ENCODE measurements around the gene MAVS. TPM values are rescaled to one million over a fixed set of nuclear protein-coding genes. Genes with fewer than 3 reads are reported as not detected.
A peak's percentile ranks its signal among the peaks of the same experiment; 100 is the strongest.

MAVS gene
- total and polyA plus RNA-seq, 4 experiments from 2014 or later = 1.2 to 49.3 (median 26.8) TPM

DNA sequence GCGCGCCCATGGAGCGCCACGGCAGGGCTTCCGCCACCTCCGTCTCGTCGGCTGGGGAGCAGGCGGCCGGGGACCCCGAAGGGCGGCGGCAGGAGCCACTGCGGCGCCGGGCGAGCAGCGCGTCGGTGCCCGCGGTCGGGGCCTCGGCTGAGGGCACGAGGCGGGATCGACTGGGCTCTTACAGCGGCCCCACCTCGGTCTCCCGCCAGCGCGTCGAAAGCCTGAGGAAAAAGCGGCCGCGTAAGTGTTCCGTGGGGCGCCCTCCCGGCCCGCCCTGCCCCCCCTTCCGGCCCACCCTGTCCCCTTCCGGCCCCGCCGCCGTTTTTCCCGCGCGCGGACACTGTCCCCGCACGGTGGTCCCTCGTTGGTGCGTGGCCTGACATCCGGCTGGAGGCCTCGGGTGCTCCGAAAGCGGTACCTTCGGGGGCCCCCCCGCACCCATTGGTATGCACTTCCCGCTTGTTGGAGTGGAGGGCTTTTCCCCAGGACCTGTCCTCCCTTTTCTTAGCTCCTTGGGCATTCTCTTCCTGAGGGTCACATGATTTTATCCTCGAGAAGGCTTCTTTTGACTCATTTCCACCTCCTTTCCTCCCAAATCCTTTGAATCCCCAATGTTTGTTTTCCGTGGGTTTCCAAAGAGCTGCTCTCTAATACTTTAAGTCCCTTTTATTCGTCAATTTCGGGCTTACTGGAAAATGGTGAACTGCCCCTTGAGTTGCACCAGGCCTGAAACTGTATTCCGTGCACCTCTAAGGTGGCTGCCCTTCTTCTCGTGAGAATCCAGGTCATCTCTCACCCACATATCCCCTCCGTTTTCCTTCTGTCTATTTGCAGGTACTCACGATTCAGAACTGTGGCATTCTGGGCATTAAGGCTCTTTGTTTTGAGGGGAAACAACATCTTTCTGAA lies 43.1 kb downstream of the MAVS start:
- CTCF ChIA-PET (ENCODE audit: partially characterized antibody) = interaction anchor here (0.5 to 1.8 kb wide), 5 partner anchors 17 to 202 kb away, joined by 3 to 5 read pairs (median 3); no protein-coding TSS in a partner anchor
- intact Hi-C loops (cut with micrococcal nuclease) = loop anchor here (1.0 to 2.0 kb wide), 5 partner anchors 18 to 196 kb away; partner anchors contain the start of genes ADISSP, MAVS and RNF24
- H3K36me3 Mint-ChIP-seq = peaks cover 9 to 35% of the 10 kb centered on the region in 2 donors
- DNase-seq = peak; percentile 9 to 58 (median 23)
- peak overlapping the region; percentile 96 to 100 (median 98) for H3K4me3 Mint-ChIP-seq
- Histone ChIP-seq H3K9me3 (ENCODE audit: control insufficient read depth in 1 of 2, low read length in 2 of 2) (no peaks in the 10 kb centered on the region), H3K27me3 (ENCODE audit: insufficient read depth, low read length) (no peaks in the 10 kb centered on the region), H3K27ac (ENCODE audit: low read depth, low read length) (peak overlapping the region; percentile 79), H3K4me1 (ENCODE audit: insufficient read depth, low read length) (peaks cover 53% of the 10 kb centered on the region), H3K36me3 (ENCODE audit: insufficient read depth, low read length) (no peaks in the 10 kb centered on the region), H3K4me3 (ENCODE audit: low read length in 2 of 2) (peak overlapping the region; percentile 96 to 98)
- peaks cover 0 to 2% (median 0%) of the 10 kb centered on the region in 8 donors for H3K9me3 Mint-ChIP-seq
- POLR2A ChIA-PET (ENCODE audit: partially characterized antibody) = interaction anchor here (0.7 to 4.1 kb wide), 9 partner anchors 9 to 101 kb away, joined by 3 to 16 read pairs (median 6); no protein-coding TSS in a partner anchor
- peak overlapping the region; percentile 96 to 98 (median 97) for H3K27ac Mint-ChIP-seq
- H3K4me1 Mint-ChIP-seq = peaks cover 35 to 76% (median 53%) of the 10 kb centered on the region in 4 donors
- no peaks in the 10 kb centered on the region for H3K27me3 Mint-ChIP-seq

DNA sequence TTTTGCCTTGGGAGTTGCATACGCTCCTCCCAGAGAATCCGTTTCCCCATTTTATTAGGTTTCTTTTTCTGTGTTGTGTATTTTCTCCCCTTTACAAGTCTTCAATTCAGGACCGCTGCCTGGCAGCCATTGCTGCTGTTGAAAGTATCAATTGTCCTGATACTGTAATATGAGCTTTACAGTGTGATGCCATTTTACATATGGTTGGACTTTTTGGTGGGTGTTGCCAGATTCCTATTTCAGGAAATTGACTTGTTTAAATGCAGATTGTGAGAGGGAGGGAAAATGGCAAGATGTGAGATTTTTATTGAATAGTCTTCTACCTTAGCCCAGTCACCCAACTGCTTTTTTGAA lies 43.7 kb downstream of the MAVS start:
- Mint-ChIP-seq H3K27me3 (no peaks in the 10 kb centered on the region), H3K4me1 (peaks cover 38 to 81% (median 57%) of the 10 kb centered on the region in 4 donors), H3K27ac (peak overlapping the region; percentile 96 to 98 (median 96)), H3K36me3 (peaks cover 11 to 37% of the 10 kb centered on the region in 2 donors), H3K9me3 (peaks cover 0 to 2% (median 0%) of the 10 kb centered on the region in 8 donors), H3K4me3 (peak overlapping the region; percentile 94 to 100 (median 98))
- Histone ChIP-seq H3K36me3 (ENCODE audit: insufficient read depth, low read length) (no peaks in the 10 kb centered on the region), H3K9me3 (ENCODE audit: control insufficient read depth in 1 of 2, low read length in 2 of 2) (no peaks in the 10 kb centered on the region), H3K27me3 (ENCODE audit: insufficient read depth, low read length) (no peaks in the 10 kb centered on the region), H3K4me1 (ENCODE audit: insufficient read depth, low read length) (peaks cover 59% of the 10 kb centered on the region), H3K27ac (ENCODE audit: low read depth, low read length) (peak overlapping the region; percentile 79), H3K4me3 (ENCODE audit: low read length in 2 of 2) (peak overlapping the region; percentile 96 to 98)
- DNase-seq = peak in 2 of 5 donors; percentile 11 to 15
- POLR2A ChIA-PET (ENCODE audit: partially characterized antibody) = interaction anchor here (0.7 to 4.1 kb wide), 9 partner anchors 9 to 147 kb away, joined by 3 to 16 read pairs (median 5); no protein-coding TSS in a partner anchor
- intact Hi-C loops (cut with micrococcal nuclease) = no loop called here
- CTCF ChIA-PET (ENCODE audit: partially characterized antibody) = interaction anchor here (0.9 to 1.3 kb wide), 3 partner anchors 101 to 202 kb away, joined by 3 to 4 read pairs (median 3); no protein-coding TSS in a partner anchor

DNA sequence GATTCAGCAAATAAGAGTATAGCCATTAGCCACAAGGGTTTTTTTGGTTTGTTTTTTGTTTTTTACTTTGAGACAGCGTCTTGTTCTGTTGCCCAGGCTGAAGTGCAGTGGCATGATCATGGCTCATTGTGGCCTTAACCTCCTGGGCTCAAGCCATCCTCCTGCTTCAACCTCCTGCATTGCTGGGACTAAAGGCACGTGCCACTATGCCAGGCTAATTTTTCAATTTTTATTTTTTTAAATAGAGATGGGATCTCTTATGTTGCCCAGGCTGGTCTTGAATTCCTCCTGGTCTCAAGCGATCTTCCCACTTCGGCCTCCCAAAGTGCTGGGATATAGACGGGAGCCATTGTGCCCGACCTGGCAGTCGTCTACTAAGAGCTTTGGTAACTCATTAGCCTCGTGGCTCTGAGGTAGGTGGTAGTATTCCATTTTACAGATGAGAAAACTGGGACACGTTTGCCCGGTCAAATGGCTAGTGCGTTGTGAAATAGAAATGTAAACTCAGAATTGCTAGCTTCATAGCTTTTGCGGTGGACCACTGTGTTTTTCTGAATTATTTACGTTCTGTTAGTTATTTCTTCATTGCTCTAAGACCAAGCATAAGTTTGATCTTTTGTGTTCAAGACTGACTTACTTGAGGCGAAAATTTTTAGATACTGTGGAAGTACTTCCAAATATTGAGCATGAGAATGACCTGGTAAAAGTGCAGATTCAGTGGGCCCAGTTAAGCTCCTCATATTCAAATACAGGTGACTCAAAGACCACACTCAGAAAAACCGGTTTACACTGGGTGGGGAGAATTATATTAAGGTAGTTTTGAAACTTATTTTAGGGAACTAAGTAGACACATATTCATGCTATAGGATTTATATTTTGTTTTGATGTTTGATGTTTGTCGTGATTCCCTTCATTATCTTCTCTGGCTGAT lies 44.6 kb downstream of the MAVS start:
- Mint-ChIP-seq H3K9me3 (peaks cover 0 to 2% (median 0%) of the 10 kb centered on the region in 8 donors), H3K36me3 (peaks cover 14 to 40% of the 10 kb centered on the region in 2 donors), H3K4me3 (peak overlapping the region; percentile 94 to 100 (median 98)), H3K27me3 (no peaks in the 10 kb centered on the region), H3K27ac (peak overlapping the region; percentile 81 to 98 (median 96)), H3K4me1 (peaks cover 42 to 83% (median 62%) of the 10 kb centered on the region in 4 donors)
- Histone ChIP-seq H3K27ac (ENCODE audit: low read depth, low read length) (peak overlapping the region; percentile 30), H3K9me3 (ENCODE audit: control insufficient read depth in 1 of 2, low read length in 2 of 2) (no peaks in the 10 kb centered on the region), H3K36me3 (ENCODE audit: insufficient read depth, low read length) (no peaks in the 10 kb centered on the region), H3K4me1 (ENCODE audit: insufficient read depth, low read length) (peaks cover 68% of the 10 kb centered on the region), H3K27me3 (ENCODE audit: insufficient read depth, low read length) (no peaks in the 10 kb centered on the region), H3K4me3 (ENCODE audit: low read length in 2 of 2) (peak overlapping the region; percentile 96 to 98)
- intact Hi-C loops (cut with micrococcal nuclease) = no loop called here
- CTCF ChIA-PET (ENCODE audit: partially characterized antibody) = interaction anchor here (0.9 to 1.7 kb wide), 2 partner anchors 100 to 194 kb away, joined by 3 to 8 read pairs; no protein-coding TSS in a partner anchor
- POLR2A ChIA-PET (ENCODE audit: partially characterized antibody) = interaction anchor here (0.6 to 4.1 kb wide), 9 partner anchors 10 to 1118 kb away, joined by 3 to 16 read pairs (median 5); partner anchors contain the start of gene CENPB
- no peak for DNase-seq

DNA sequence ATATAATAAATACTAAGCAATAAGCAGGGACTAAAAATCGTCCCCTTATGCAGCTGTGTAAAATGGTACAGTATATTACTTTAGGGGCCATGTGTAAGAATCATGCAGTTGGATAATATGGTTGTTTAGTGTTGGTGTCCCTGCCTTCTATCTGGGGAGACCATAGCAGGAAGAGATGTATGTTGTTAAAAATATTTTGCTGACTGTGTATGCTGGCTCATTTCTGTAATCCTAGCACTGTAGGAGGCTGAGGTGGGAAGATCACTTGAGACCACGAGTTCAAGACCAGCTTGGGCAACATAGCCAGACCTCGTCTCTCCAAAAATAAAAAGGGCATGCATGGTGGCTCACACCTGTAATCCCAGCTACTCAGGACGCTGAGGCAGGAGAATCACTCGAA lies 48.2 kb downstream of the MAVS start:
- intact Hi-C loops (cut with micrococcal nuclease) = no loop called here
- no peaks in the 10 kb centered on the region for H3K27me3 ChIP-seq (ENCODE audit: insufficient read depth, low read length)
- H3K4me1 Mint-ChIP-seq = peaks cover 50 to 94% (median 71%) of the 10 kb centered on the region in 4 donors
- H3K4me3 ChIP-seq (ENCODE audit: low read length in 2 of 2) = no peak overlapping the region
- no peaks in the 10 kb centered on the region for H3K9me3 ChIP-seq (ENCODE audit: control insufficient read depth in 1 of 2, low read length in 2 of 2)
- H3K9me3 Mint-ChIP-seq = no peaks in the 10 kb centered on the region
- DNase-seq = no peak
- peak overlapping the region in 6 of 7 donors; percentile 3 to 89 (median 68) for H3K27ac Mint-ChIP-seq
- ChIA-PET CTCF (ENCODE audit: partially characterized antibody) (interaction anchor here (0.6 to 1.7 kb wide), 4 partner anchors 9 to 191 kb away, joined by 3 to 8 read pairs (median 5); no protein-coding TSS in a partner anchor), POLR2A (ENCODE audit: partially characterized antibody) (no interaction called here)
- no peak overlapping the region for H3K27ac ChIP-seq (ENCODE audit: low read depth, low read length)
- no peaks in the 10 kb centered on the region for H3K36me3 ChIP-seq (ENCODE audit: insufficient read depth, low read length)
- H3K4me3 Mint-ChIP-seq = peak overlapping the region; percentile 32 to 68 (median 62)
- peaks cover 20 to 39% of the 10 kb centered on the region in 2 donors for H3K36me3 Mint-ChIP-seq
- H3K4me1 ChIP-seq (ENCODE audit: insufficient read depth, low read length) = peaks cover 92% of the 10 kb centered on the region
- no peaks in the 10 kb centered on the region for H3K27me3 Mint-ChIP-seq

DNA sequence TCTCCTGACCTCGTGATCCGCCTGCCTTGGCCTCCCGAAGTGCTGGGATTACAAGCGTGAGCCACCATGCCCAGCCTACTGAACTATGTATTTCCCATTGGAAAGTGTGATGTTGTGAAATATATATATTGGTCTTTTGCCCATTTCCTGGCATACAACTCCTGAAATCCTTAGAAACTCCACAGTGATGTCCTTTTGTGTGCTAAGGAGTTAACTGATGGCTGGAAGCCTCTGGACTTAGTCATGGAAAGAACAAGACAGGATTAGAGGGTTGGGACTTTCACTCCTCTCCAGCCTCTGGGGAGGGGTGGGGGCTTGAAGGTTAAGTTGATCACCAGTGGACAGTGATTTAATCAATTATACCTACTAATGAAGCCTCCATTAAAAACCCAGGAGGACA lies 49.7 kb downstream of the MAVS start:
- no peak overlapping the region for H3K4me3 ChIP-seq (ENCODE audit: low read length in 2 of 2)
- H3K36me3 Mint-ChIP-seq = peaks cover 16 to 30% of the 10 kb centered on the region in 2 donors
- DNase-seq = no peak
- intact Hi-C loops (cut with micrococcal nuclease) = no loop called here
- H3K27me3 Mint-ChIP-seq = no peaks in the 10 kb centered on the region
- H3K9me3 ChIP-seq (ENCODE audit: control insufficient read depth in 1 of 2, low read length in 2 of 2) = no peaks in the 10 kb centered on the region
- H3K4me3 Mint-ChIP-seq = peak overlapping the region in 6 of 8 donors; percentile 22 to 86 (median 54)
- peaks cover 95% of the 10 kb centered on the region for H3K4me1 ChIP-seq (ENCODE audit: insufficient read depth, low read length)
- no peaks in the 10 kb centered on the region for H3K36me3 ChIP-seq (ENCODE audit: insufficient read depth, low read length)
- H3K27ac Mint-ChIP-seq = peak overlapping the region in 6 of 7 donors; percentile 21 to 86 (median 70)
- POLR2A ChIA-PET (ENCODE audit: partially characterized antibody) = interaction anchor here (2.3 kb wide), 1 partner anchor 10 kb away, joined by 11 read pairs; no protein-coding TSS in a partner anchor
- no peaks in the 10 kb centered on the region for H3K9me3 Mint-ChIP-seq
- H3K4me1 Mint-ChIP-seq = peaks cover 53 to 93% (median 73%) of the 10 kb centered on the region in 4 donors
- CTCF ChIA-PET (ENCODE audit: partially characterized antibody) = interaction anchor here (1.7 kb wide), 1 partner anchor 189 kb away, joined by 7 read pairs; no protein-coding TSS in a partner anchor
- H3K27me3 ChIP-seq (ENCODE audit: insufficient read depth, low read length) = no peaks in the 10 kb centered on the region
- no peak overlapping the region for H3K27ac ChIP-seq (ENCODE audit: low read depth, low read length)

DNA sequence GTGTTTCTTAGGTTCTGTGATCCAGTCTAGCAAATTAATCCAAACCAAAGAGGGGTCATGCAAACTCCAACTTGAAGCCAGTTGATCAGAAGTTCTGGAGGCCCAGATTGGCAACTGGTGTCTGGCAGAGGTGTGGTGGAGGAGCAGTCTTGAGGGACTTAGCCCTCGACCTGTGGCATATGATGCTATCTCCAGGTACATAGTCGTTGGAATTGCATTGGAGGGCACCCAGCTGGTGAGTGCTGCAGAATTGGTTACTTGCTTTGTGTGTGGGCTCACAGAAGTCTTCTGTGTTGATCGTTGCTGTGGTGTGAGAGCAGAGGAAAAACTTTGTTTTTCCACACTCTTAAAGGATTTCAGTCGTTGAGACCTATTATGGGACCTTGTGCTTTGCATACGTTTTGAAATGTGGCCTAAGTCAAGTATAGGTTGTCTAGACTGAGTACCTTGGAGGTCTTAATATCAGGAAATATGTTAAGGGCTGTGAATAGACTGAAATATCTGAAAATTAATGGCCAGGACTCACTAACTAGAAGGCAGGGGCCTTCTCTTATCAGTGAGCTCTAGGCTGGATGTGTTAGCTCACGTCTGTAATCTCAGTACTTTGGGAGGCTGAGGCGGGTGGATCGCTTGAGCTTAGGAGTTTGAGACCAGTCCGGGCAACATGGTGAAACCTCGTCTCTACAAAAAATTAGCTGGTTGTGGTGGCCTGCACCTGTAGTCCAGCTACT lies 50.4 kb downstream of the MAVS start:
- peak overlapping the region; percentile 65 to 89 (median 78) for H3K27ac Mint-ChIP-seq
- H3K4me1 Mint-ChIP-seq = peaks cover 53 to 93% (median 73%) of the 10 kb centered on the region in 4 donors
- H3K9me3 Mint-ChIP-seq = no peaks in the 10 kb centered on the region
- POLR2A ChIA-PET (ENCODE audit: partially characterized antibody) = interaction anchor here (2.3 kb wide), 1 partner anchor 9 kb away, joined by 11 read pairs; no protein-coding TSS in a partner anchor
- no peaks in the 10 kb centered on the region for H3K36me3 ChIP-seq (ENCODE audit: insufficient read depth, low read length)
- H3K27me3 Mint-ChIP-seq = no peaks in the 10 kb centered on the region
- CTCF ChIA-PET (ENCODE audit: partially characterized antibody) = interaction anchor here (0.9 kb wide), 1 partner anchor 194 kb away, joined by 3 read pairs; no protein-coding TSS in a partner anchor
- intact Hi-C loops (cut with micrococcal nuclease) = no loop called here
- peak overlapping the region; percentile 26 to 86 (median 69) for H3K4me3 Mint-ChIP-seq
- peaks cover 16 to 24% of the 10 kb centered on the region in 2 donors for H3K36me3 Mint-ChIP-seq
- no peak overlapping the region for H3K4me3 ChIP-seq (ENCODE audit: low read length in 2 of 2)
- H3K9me3 ChIP-seq (ENCODE audit: control insufficient read depth in 1 of 2, low read length in 2 of 2) = no peaks in the 10 kb centered on the region
- no peak for DNase-seq
- H3K4me1 ChIP-seq (ENCODE audit: insufficient read depth, low read length) = peaks cover 95% of the 10 kb centered on the region
- H3K27me3 ChIP-seq (ENCODE audit: insufficient read depth, low read length) = no peaks in the 10 kb centered on the region
- H3K27ac ChIP-seq (ENCODE audit: low read depth, low read length) = no peak overlapping the region

Measured in CD4-positive, alpha-beta memory T cell (primary cell).